ENCODE results near the gene SFT2D1.
"Not testable (repeated sequence)": the region's sequence is repeated elsewhere in the genome, so short reads cannot be mapped to it uniquely, and the experiment has no call there.

SFT2D1 gene

GRCh38 chr6:166342349-166343149, at the start of gene SFT2D1:
TSS of gene SFT2D1 (minus strand) at chr6:166342545. CDS start at chr6:166342481, 64 bp downstream.
- peak; percentile 80 for DNase-seq

- no peak for DNase-seq
Observed at GRCh38 chr6:166389119-166389518, 46.8 kb upstream of the SFT2D1 start.

- DNase-seq = no peak
Observed at GRCh38 chr6:166388290-166389004, 46.1 kb upstream of the SFT2D1 start.

GRCh38 chr6:166387642-166388289, 45.4 kb upstream of the SFT2D1 start:
- DNase-seq = no peak

GRCh38 chr6:166387098-166387497, 44.8 kb upstream of the SFT2D1 start:
- not testable (repeated sequence) for DNase-seq

GRCh38 chr6:166386111-166386510, 43.8 kb upstream of the SFT2D1 start:
- DNase-seq = no peak

GRCh38 chr6:166383802-166384363, 41.5 kb upstream of the SFT2D1 start:
- DNase-seq = not testable (repeated sequence)

- peak; percentile 98 for DNase-seq
Observed at GRCh38 chr6:166382933-166383801, 40.8 kb upstream of the SFT2D1 start, which contains the start of gene MPC1. TSS of gene MPC1 (minus strand) at chr6:166382940. CDS start at chr6:166382876, 64 bp downstream.

- DNase-seq = no peak
Observed at GRCh38 chr6:166382500-166382932, 40.2 kb upstream of the SFT2D1 start.

- DNase-seq = peak; percentile 81
Observed at GRCh38 chr6:166381733-166382499, 39.6 kb upstream of the SFT2D1 start.

- peak; percentile 59 for DNase-seq
Observed at GRCh38 chr6:166381381-166381732, 39.0 kb upstream of the SFT2D1 start.

GRCh38 chr6:166379800-166380199, 37.5 kb upstream of the SFT2D1 start:
- DNase-seq = peak; percentile 54

- no peak for DNase-seq
Observed at GRCh38 chr6:166379103-166379586, 36.8 kb upstream of the SFT2D1 start.

GRCh38 chr6:166377721-166378120, 35.4 kb upstream of the SFT2D1 start:
- DNase-seq = no peak

- DNase-seq = no peak
Observed at GRCh38 chr6:166375013-166375412, 32.7 kb upstream of the SFT2D1 start.

GRCh38 chr6:166370489-166370888, 28.1 kb upstream of the SFT2D1 start:
- DNase-seq = no peak

- DNase-seq = no peak
Observed at GRCh38 chr6:166369782-166370181, 27.4 kb upstream of the SFT2D1 start.

GRCh38 chr6:166366921-166367320, 24.6 kb upstream of the SFT2D1 start:
- no peak for DNase-seq

GRCh38 chr6:166365806-166366205, 23.5 kb upstream of the SFT2D1 start:
- DNase-seq = no peak

GRCh38 chr6:166365221-166365620, 22.9 kb upstream of the SFT2D1 start:
- DNase-seq = no peak

GRCh38 chr6:166364456-166364855, 22.1 kb upstream of the SFT2D1 start:
- no peak for DNase-seq

Measured in NCI-H1092 treated with DMSO at 0.1 percent for 48 hours (cell line).